Measurements from ENCODE around the gene COX20. TPM values are rescaled to one million over a fixed set of nuclear protein-coding genes. Genes with fewer than 3 reads are reported as not detected.

Gene COX20
- polyA plus RNA-seq, 1 donor (not counting 4 experiments of a cell fraction or from before 2014, with no cell fraction given), result 66.1 TPM

- DNase-seq (ENCODE audit: low read depth, low spot score) (no peak), FAIRE-seq (no peak)
- Histone ChIP-seq H3K9ac (ENCODE audit: control insufficient read depth, extremely low read depth, insufficient read depth, low read length) (peak overlapping the region; percentile 96), H3K36me3 (ENCODE audit: control insufficient read depth in 2 of 2, extremely low read depth in 1 of 2, insufficient read depth in 2 of 2, low read length in 2 of 2) (peaks cover under 1 to 2% of the 10 kb centered on the region in 2 experiments), H4K20me1 (ENCODE audit: control insufficient read depth, extremely low read depth, insufficient read depth, low read length) (no peaks in the 10 kb centered on the region), H3K79me2 (ENCODE audit: control insufficient read depth, insufficient read depth, low read length) (peaks cover 29% of the 10 kb centered on the region), H3K4me2 (ENCODE audit: control insufficient read depth, extremely low read depth, insufficient read depth, low read depth, low read length) (peak overlapping the region; percentile 93), H3K4me3 (ENCODE audit: control insufficient read depth in 2 of 3, extremely low read depth in 1 of 3, insufficient read depth in 2 of 3, low read depth in 1 of 3, low read length in 3 of 3) (peak overlapping the region; percentile 48 to 71 (median 70)), H3K9me3 (ENCODE audit: control insufficient read depth, low read depth, low read length) (no peaks in the 10 kb centered on the region), H3K4me1 (ENCODE audit: control insufficient read depth, extremely low read depth, insufficient read depth, low read length) (peaks cover 8% of the 10 kb centered on the region), H2AFZ (ENCODE audit: control insufficient read depth, low read length) (peak overlapping the region; percentile 92), H3K27me3 (ENCODE audit: control insufficient read depth, extremely low read depth, insufficient read depth, low read length) (no peaks in the 10 kb centered on the region), H3K27ac (ENCODE audit: control insufficient read depth, insufficient read depth, low read length) (peak overlapping the region; percentile 94), H3K9me1 (ENCODE audit: control insufficient read depth, extremely low read depth, insufficient read depth, low read length) (no peaks in the 10 kb centered on the region)
- dilution Hi-C loops (cut with MboI; ENCODE audit: extremely low pct_ligation_motif_present, low sequenced_read_pairs), result no loop called here
- TF ChIP-seq CTCF (optimal IDR thresholded peaks at IDR 0.05 in 1 of 3, IDR thresholded peaks at IDR 0.05 in 1 of 3, conservative IDR thresholded peaks at IDR 0.05 in 1 of 3; ENCODE audit: extremely low read depth in 1 of 3, insufficient read depth in 2 of 3, low read length in 3 of 3) (peak in 1 of 3 experiments; percentile 15), EZH2 (IDR thresholded peaks at IDR 0.05; ENCODE audit: low read length) (no peak)
Observed at GRCh38 chr1:244833734-244834542, 1.5 kb upstream of the COX20 start.

GRCh38 chr1:244834543-244835275 lies 749 bp upstream of the COX20 start:
- FAIRE-seq, result no peak
- Histone ChIP-seq H3K4me3 (ENCODE audit: control insufficient read depth in 2 of 3, extremely low read depth in 1 of 3, insufficient read depth in 2 of 3, low read depth in 1 of 3, low read length in 3 of 3) (peak overlapping the region; percentile 48 to 71 (median 70)), H3K79me2 (ENCODE audit: control insufficient read depth, insufficient read depth, low read length) (peaks cover 37% of the 10 kb centered on the region), H2AFZ (ENCODE audit: control insufficient read depth, low read length) (peak overlapping the region; percentile 92), H3K4me1 (ENCODE audit: control insufficient read depth, extremely low read depth, insufficient read depth, low read length) (peaks cover 8% of the 10 kb centered on the region), H3K27ac (ENCODE audit: control insufficient read depth, insufficient read depth, low read length) (peak overlapping the region; percentile 94), H3K27me3 (ENCODE audit: control insufficient read depth, extremely low read depth, insufficient read depth, low read length) (no peaks in the 10 kb centered on the region), H3K9ac (ENCODE audit: control insufficient read depth, extremely low read depth, insufficient read depth, low read length) (peak overlapping the region; percentile 96), H3K9me3 (ENCODE audit: control insufficient read depth, low read depth, low read length) (no peaks in the 10 kb centered on the region), H4K20me1 (ENCODE audit: control insufficient read depth, extremely low read depth, insufficient read depth, low read length) (no peaks in the 10 kb centered on the region), H3K4me2 (ENCODE audit: control insufficient read depth, extremely low read depth, insufficient read depth, low read depth, low read length) (peak overlapping the region; percentile 93), H3K36me3 (ENCODE audit: control insufficient read depth in 2 of 2, extremely low read depth in 1 of 2, insufficient read depth in 2 of 2, low read length in 2 of 2) (peaks cover 4 to 5% of the 10 kb centered on the region in 2 experiments), H3K9me1 (ENCODE audit: control insufficient read depth, extremely low read depth, insufficient read depth, low read length) (no peaks in the 10 kb centered on the region)
- TF ChIP-seq CTCF (optimal IDR thresholded peaks at IDR 0.05 in 1 of 3, IDR thresholded peaks at IDR 0.05 in 1 of 3, conservative IDR thresholded peaks at IDR 0.05 in 1 of 3; ENCODE audit: extremely low read depth in 1 of 3, insufficient read depth in 2 of 3, low read length in 3 of 3), result no peak
- TF ChIP-seq EZH2 (IDR thresholded peaks at IDR 0.05; ENCODE audit: low read length), result no peak
- DNase-seq (ENCODE audit: low read depth, low spot score), result no peak
- dilution Hi-C loops (cut with MboI; ENCODE audit: extremely low pct_ligation_motif_present, low sequenced_read_pairs), result no loop called here

Measured in keratinocyte (primary cell).